Activated T-cell treated with anti-CD3 and anti-CD28 coated beads, Interleukin-2, amount 50 U/mL, for 72 hours (primary cell): ENCODE results near the gene WNT9A. TPM values are rescaled to one million over a fixed set of nuclear protein-coding genes. Genes with fewer than 3 reads are reported as not detected.

ENCODE experiments used
- ATAC-seq, 2 donors: fragments of 150-1000 bp; cut with Tn5 transposase; replicated peaks in 1 of 2; 2 replicates each; pipeline ENCODE4 v1.10.0; 2021; ENCODE audit warnings: moderate library complexity in 2 of 2, mild to moderate bottlenecking in 1 of 2
- DNase-seq, 2 donors: peaks; one replicate each; pipeline ENCODE4 v3.0.0; 2021 to 2022; ENCODE audit warnings: mixed read lengths in 1 of 2
- H3K27ac Mint-ChIP-seq: one replicate; pipeline ENCODE4 v1.8.0; 2022; ENCODE audit warnings: mild to moderate bottlenecking, moderate library complexity, mixed read lengths
- H3K27me3 Mint-ChIP-seq: one replicate; pipeline ENCODE4 v1.8.0; 2022; ENCODE audit warnings: low read depth, mixed read lengths
- H3K36me3 Mint-ChIP-seq, 2 donors: one replicate each; pipeline ENCODE4 v1.8.0; 2022; ENCODE audit warnings: mixed read lengths in 2 of 2, mild to moderate bottlenecking in 1 of 2; ENCODE audit not compliant: insufficient read depth in 2 of 2
- H3K4me1 Mint-ChIP-seq: one replicate; pipeline ENCODE4 v1.8.0; 2022; ENCODE audit warnings: low read depth, mixed read lengths
- H3K4me3 Mint-ChIP-seq, 2 donors: one replicate each; pipeline ENCODE4 v1.8.0; 2022; ENCODE audit warnings: mild to moderate bottlenecking in 2 of 2, mixed read lengths in 2 of 2, moderate library complexity in 2 of 2
- H3K9me3 Mint-ChIP-seq, 2 donors: one replicate each; pipeline ENCODE4 v1.8.0; 2022; ENCODE audit warnings: mixed read lengths in 2 of 2
- total RNA-seq, 2 donors: library from RNA; stranded (reverse); gene quantifications; one replicate each; pipeline ENCODE4 v1.2.3, GENCODE V29; 2022

WNT9A gene
- total RNA-seq, 2 donors from 2014 or later, result 0.28 TPM; not detected in 1

GRCh38 chr1:227903061-227903521 is 44.6 kb downstream of the WNT9A start:
- DNase-seq (no peak), ATAC-seq (no peak)
- no peak overlapping the region for H3K4me3 Mint-ChIP-seq
- no peaks in the 10 kb centered on the region for H3K9me3 Mint-ChIP-seq
- H3K4me1 Mint-ChIP-seq, result no peaks in the 10 kb centered on the region
- H3K27ac Mint-ChIP-seq, result no peak overlapping the region
- H3K36me3 Mint-ChIP-seq, result no peaks in the 10 kb centered on the region
- no peaks in the 10 kb centered on the region for H3K27me3 Mint-ChIP-seq

GRCh38 chr1:227902641-227902990 is 45.1 kb downstream of the WNT9A start:
- Mint-ChIP-seq H3K27ac (no peak overlapping the region), H3K4me3 (no peak overlapping the region), H3K27me3 (no peaks in the 10 kb centered on the region), H3K4me1 (no peaks in the 10 kb centered on the region), H3K36me3 (no peaks in the 10 kb centered on the region), H3K9me3 (no peaks in the 10 kb centered on the region)
- ATAC-seq (no peak), DNase-seq (no peak)

GRCh38 chr1:227901906-227902640 is 45.7 kb downstream of the WNT9A start:
- no peaks in the 10 kb centered on the region for H3K4me1 Mint-ChIP-seq
- no peaks in the 10 kb centered on the region for H3K27me3 Mint-ChIP-seq
- peak; percentile 18 to 43 for ATAC-seq
- H3K27ac Mint-ChIP-seq, result no peak overlapping the region
- no peak overlapping the region for H3K4me3 Mint-ChIP-seq
- H3K9me3 Mint-ChIP-seq, result no peaks in the 10 kb centered on the region
- DNase-seq, result no peak
- no peaks in the 10 kb centered on the region for H3K36me3 Mint-ChIP-seq

- Mint-ChIP-seq H3K27me3 (no peaks in the 10 kb centered on the region), H3K4me1 (no peaks in the 10 kb centered on the region), H3K9me3 (no peaks in the 10 kb centered on the region), H3K27ac (no peak overlapping the region), H3K4me3 (no peak overlapping the region), H3K36me3 (no peaks in the 10 kb centered on the region)
- no peak for DNase-seq
- no peak for ATAC-seq
These were observed 46.4 kb downstream of the WNT9A start for GRCh38 chr1:227901239-227901905.

GRCh38 chr1:227900571-227901051 is 47.1 kb downstream of the WNT9A start:
- H3K9me3 Mint-ChIP-seq, result no peaks in the 10 kb centered on the region
- no peaks in the 10 kb centered on the region for H3K36me3 Mint-ChIP-seq
- no peaks in the 10 kb centered on the region for H3K27me3 Mint-ChIP-seq
- no peaks in the 10 kb centered on the region for H3K4me1 Mint-ChIP-seq
- H3K4me3 Mint-ChIP-seq, result no peak overlapping the region
- ATAC-seq (no peak), DNase-seq (no peak)
- no peak overlapping the region for H3K27ac Mint-ChIP-seq

GRCh38 chr1:227899820-227900449 is 47.8 kb downstream of the WNT9A start:
- no peak for DNase-seq
- Mint-ChIP-seq H3K36me3 (no peaks in the 10 kb centered on the region), H3K4me3 (no peak overlapping the region), H3K4me1 (no peaks in the 10 kb centered on the region), H3K27ac (no peak overlapping the region), H3K27me3 (no peaks in the 10 kb centered on the region), H3K9me3 (no peaks in the 10 kb centered on the region)
- no peak for ATAC-seq

- Mint-ChIP-seq H3K36me3 (no peaks in the 10 kb centered on the region), H3K9me3 (no peaks in the 10 kb centered on the region), H3K4me1 (no peaks in the 10 kb centered on the region), H3K27me3 (no peaks in the 10 kb centered on the region), H3K4me3 (no peak overlapping the region), H3K27ac (no peak overlapping the region)
- DNase-seq (no peak), ATAC-seq (no peak)
These were observed 48.5 kb downstream of the WNT9A start for GRCh38 chr1:227899141-227899819.

- H3K27me3 Mint-ChIP-seq, result no peaks in the 10 kb centered on the region
- ATAC-seq (no peak), DNase-seq (peak in 1 of 2 donors; percentile 1)
- H3K9me3 Mint-ChIP-seq, result no peaks in the 10 kb centered on the region
- no peaks in the 10 kb centered on the region for H3K4me1 Mint-ChIP-seq
- H3K27ac Mint-ChIP-seq, result no peak overlapping the region
- no peaks in the 10 kb centered on the region for H3K36me3 Mint-ChIP-seq
- no peak overlapping the region for H3K4me3 Mint-ChIP-seq
These were observed 49.1 kb downstream of the WNT9A start for GRCh38 chr1:227898502-227899140.

- H3K27ac Mint-ChIP-seq, result no peak overlapping the region
- H3K36me3 Mint-ChIP-seq, result no peaks in the 10 kb centered on the region
- no peak overlapping the region for H3K4me3 Mint-ChIP-seq
- H3K27me3 Mint-ChIP-seq, result no peaks in the 10 kb centered on the region
- DNase-seq (no peak), ATAC-seq (no peak)
- H3K9me3 Mint-ChIP-seq, result no peaks in the 10 kb centered on the region
- H3K4me1 Mint-ChIP-seq, result no peaks in the 10 kb centered on the region
These were observed 49.9 kb downstream of the WNT9A start for GRCh38 chr1:227897704-227898438.

- Mint-ChIP-seq H3K27ac (no peak overlapping the region), H3K27me3 (no peaks in the 10 kb centered on the region), H3K36me3 (no peaks in the 10 kb centered on the region), H3K4me1 (no peaks in the 10 kb centered on the region), H3K9me3 (no peaks in the 10 kb centered on the region), H3K4me3 (no peak overlapping the region)
- DNase-seq (no peak), ATAC-seq (no peak)
These were observed 50.7 kb downstream of the WNT9A start for GRCh38 chr1:227896710-227897655.

GRCh38 chr1:227895828-227896685 is 51.7 kb downstream of the WNT9A start:
- ATAC-seq, result no peak
- Mint-ChIP-seq H3K4me3 (no peak overlapping the region), H3K27me3 (no peaks in the 10 kb centered on the region), H3K4me1 (no peaks in the 10 kb centered on the region), H3K27ac (no peak overlapping the region), H3K36me3 (no peaks in the 10 kb centered on the region), H3K9me3 (no peaks in the 10 kb centered on the region)
- DNase-seq, result no peak
